Lower leg skin (tissue), 4 donors: ENCODE results near the gene WIPI1. TPM values are rescaled to one million over a fixed set of nuclear protein-coding genes. Genes with fewer than 3 reads are reported as not detected.

Experiments
- DNase-seq, 2 donors: peaks; one replicate each; pipeline ENCODE4 v3.0.0-alpha.2; 2019; ENCODE audit warnings: low spot score in 2 of 2
- H3K4me3 ChIP-seq: fragments of 200-600 bp; sonication (generic); 2 replicates; pipeline ENCODE4 v1.5.1; 2017; ENCODE audit warnings: mild to moderate bottlenecking, low read depth; ENCODE audit not compliant: poor library complexity, severe bottlenecking
- POLR2A ChIP-seq, 2 donors: fragments of 450-650 bp; IDR thresholded peaks; one replicate each; pipeline ENCODE4 v1.6.1; 2016 to 2017; ENCODE audit warnings: antibody characterized with exemption in 2 of 2, mild to moderate bottlenecking in 1 of 2, moderate library complexity in 1 of 2
- WGBS, 2 donors: methylation state at CpG; one replicate each; pipeline ENCODE4 v1.1.5; 2018; 5-methylcytosine and 5-hydroxymethylcytosine counted together
- intact Hi-C: fragments of 100-400 bp; cut with DNase I; formaldehyde crosslinking; loops from one replicate; pipeline ENCODE4 v1.15.0; 2023; ENCODE audit warnings: low total_unique reads
- total RNA-seq, 4 donors: library from RNA; depleted of rRNA; stranded (reverse); fragments of >200 nt; gene quantifications; one replicate each; pipeline ENCODE4 v1.1.0, GENCODE V29; 2016
- TF ChIP-seq, protein P1 (sequence below), 3 donors: fragments of 450-650 bp; IDR thresholded peaks; one replicate each; pipeline ENCODE4 v1.5.1; 2016; ENCODE audit warnings: antibody characterized with exemption in 3 of 3, mild to moderate bottlenecking in 3 of 3, moderate library complexity in 2 of 3

The WIPI1 gene
- total RNA-seq, 4 donors from 2014 or later: 21.7 to 64.3 (median 38.2) TPM

GRCh38 chr17:68394608-68395331, 62.5 kb downstream of the WIPI1 start:
- intact Hi-C loops: no loop called here
- WGBS, 2 donors: 96 to 97% methylated on average over 11 to 12 of the region's 12 CpGs
- no peak overlapping the region for H3K4me3 ChIP-seq
- no peak for TF ChIP-seq POLR2A (IDR thresholded peaks at IDR 0.05)
- TF ChIP-seq, protein P1, sequence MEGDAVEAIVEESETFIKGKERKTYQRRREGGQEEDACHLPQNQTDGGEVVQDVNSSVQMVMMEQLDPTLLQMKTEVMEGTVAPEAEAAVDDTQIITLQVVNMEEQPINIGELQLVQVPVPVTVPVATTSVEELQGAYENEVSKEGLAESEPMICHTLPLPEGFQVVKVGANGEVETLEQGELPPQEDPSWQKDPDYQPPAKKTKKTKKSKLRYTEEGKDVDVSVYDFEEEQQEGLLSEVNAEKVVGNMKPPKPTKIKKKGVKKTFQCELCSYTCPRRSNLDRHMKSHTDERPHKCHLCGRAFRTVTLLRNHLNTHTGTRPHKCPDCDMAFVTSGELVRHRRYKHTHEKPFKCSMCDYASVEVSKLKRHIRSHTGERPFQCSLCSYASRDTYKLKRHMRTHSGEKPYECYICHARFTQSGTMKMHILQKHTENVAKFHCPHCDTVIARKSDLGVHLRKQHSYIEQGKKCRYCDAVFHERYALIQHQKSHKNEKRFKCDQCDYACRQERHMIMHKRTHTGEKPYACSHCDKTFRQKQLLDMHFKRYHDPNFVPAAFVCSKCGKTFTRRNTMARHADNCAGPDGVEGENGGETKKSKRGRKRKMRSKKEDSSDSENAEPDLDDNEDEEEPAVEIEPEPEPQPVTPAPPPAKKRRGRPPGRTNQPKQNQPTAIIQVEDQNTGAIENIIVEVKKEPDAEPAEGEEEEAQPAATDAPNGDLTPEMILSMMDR (IDR thresholded peaks at IDR 0.05): no peak
- peak in 1 of 2 donors; percentile 61 for DNase-seq

DNA sequence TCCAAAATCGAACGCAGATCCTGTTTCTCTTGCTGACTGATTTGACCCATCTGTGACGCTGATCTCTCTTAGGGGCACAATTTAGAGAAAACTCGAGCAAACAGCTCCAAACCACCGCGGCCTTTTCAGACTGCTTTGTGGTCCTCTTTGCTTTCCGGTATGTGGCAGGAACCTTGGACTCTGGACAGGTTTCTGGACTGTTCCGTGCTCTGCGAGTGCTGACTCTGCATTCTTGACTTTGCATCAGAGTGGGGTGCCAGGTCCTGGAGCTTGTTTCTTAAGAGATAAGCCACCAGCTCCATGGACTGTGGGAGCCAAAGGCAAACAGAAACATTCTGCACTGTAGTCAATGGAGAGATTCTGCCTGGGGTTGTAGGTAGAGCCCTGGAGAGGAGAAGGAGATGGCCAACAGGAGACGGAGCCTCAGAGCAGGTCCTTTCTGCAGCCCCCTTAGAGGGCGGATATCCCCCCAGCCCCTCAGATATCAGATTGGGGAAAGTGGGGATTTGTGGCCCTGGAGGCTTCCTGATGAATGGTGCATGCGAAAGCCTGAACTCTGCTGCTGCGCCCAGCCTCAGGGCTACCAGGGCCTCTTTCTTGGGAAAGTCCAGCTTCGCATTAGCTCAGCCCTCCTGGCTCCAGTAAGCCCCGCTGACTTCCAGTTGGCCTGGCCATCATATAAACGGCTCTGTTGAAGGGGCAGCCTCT, 65.6 kb downstream of the WIPI1 start:
- peak in 1 of 2 donors; percentile 84 for DNase-seq
- TF ChIP-seq, protein P1 (IDR thresholded peaks at IDR 0.05): no peak
- no peak for TF ChIP-seq POLR2A (IDR thresholded peaks at IDR 0.05)
- no peak overlapping the region for H3K4me3 ChIP-seq
- WGBS, 2 donors: 70 to 80% methylated on average over 16 of the region's 16 CpGs
- intact Hi-C loops: no loop called here

DNA sequence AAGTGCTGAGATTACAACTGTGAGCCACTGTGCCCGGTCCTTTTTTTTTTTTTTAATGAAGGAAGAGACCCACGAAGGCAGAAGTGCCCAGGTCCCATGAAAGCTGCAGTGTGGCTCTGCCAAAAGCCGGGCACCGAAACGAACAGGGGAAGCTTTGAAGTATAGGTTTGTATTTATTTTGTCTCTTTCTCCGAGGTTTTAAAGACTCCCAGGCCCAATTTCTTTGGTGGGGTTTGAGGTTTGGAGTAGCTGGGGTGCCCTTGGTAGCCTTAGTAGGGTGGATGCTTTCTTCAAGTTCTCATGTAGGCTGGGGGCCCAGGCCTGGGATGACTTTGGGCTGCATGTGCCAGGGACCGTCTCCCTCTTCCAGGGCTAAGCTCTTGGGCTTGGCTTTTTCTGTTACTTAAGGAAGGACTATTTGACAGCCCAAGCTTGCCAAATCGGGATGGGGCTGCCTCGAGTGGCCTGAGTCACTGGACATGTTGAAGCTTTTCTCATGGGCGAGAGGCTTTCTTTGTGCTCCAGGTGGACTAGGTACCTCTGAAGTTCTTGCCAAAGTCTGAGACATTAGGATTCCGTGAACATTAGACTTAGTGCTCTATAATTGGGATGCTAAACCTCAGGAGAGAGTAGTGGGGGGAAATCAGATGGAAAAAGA, 66.3 kb downstream of the WIPI1 start:
- DNase-seq: peak in 1 of 2 donors; percentile 91
- WGBS, 2 donors: 74 to 80% methylated on average over 11 of the region's 11 CpGs
- intact Hi-C loops: no loop called here
- TF ChIP-seq, protein P1 (IDR thresholded peaks at IDR 0.05): no peak
- H3K4me3 ChIP-seq: no peak overlapping the region

DNA sequence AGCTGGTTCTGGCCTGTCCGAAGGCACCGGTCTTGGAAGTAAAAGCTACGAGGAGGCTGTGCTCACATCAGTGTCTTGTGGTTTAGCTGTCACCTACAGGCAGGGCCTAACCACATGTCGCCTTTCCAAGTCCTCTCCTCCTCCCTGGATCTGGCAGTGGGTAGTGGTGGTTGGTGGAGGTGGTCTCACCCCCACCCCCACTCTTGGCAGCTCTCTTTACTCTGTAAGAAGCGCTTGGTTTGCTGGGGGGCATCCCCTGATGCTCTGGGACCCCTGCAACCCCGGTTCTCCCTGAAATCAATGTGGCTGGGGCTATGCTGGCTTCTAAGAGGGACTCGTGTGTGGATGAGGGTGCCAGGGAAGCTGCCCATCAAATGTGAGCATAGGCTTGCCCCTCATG, 68.3 kb downstream of the WIPI1 start:
- H3K4me3 ChIP-seq: no peak overlapping the region
- intact Hi-C loops: no loop called here
- TF ChIP-seq, protein P1 (IDR thresholded peaks at IDR 0.05): no peak
- no peak for TF ChIP-seq POLR2A (IDR thresholded peaks at IDR 0.05)
- peak in 1 of 2 donors; percentile 60 for DNase-seq
- WGBS, 2 donors: 68 to 82% methylated on average over 6 to 7 of the region's 7 CpGs

- no peak overlapping the region for H3K4me3 ChIP-seq
- DNase-seq: peak in 1 of 2 donors; percentile 50
- 83 to 86% methylated on average over 6 of the region's 6 CpGs for WGBS, 2 donors
- TF ChIP-seq, protein P1 (IDR thresholded peaks at IDR 0.05): no peak
- TF ChIP-seq POLR2A (IDR thresholded peaks at IDR 0.05): no peak
- intact Hi-C loops: no loop called here
Observed at GRCh38 chr17:68387435-68388218, 69.7 kb downstream of the WIPI1 start.
